ENCODE results near the gene MYCT1.
A peak's percentile ranks its signal among the peaks of the same experiment; 100 is the strongest.
"Not testable (repeated sequence)": the region's sequence is repeated elsewhere in the genome, so short reads cannot be mapped to it uniquely, and the experiment has no call there.

Gene MYCT1

GRCh38 chr6:152680879-152681517 is 16.7 kb upstream of the MYCT1 start:
- Histone ChIP-seq H2BK120ac (ENCODE audit: low read depth, low read length) (no peak overlapping the region), H2AK5ac (ENCODE audit: low read depth, low read length) (no peak overlapping the region), H3K18ac (ENCODE audit: low read length) (no peak overlapping the region), H2AFZ (ENCODE audit: low read length) (no peak overlapping the region), H3K4ac (ENCODE audit: low read length) (no peak overlapping the region), H3K4me2 (ENCODE audit: insufficient read depth, low read length, poor library complexity, severe bottlenecking) (no peak overlapping the region), H2BK12ac (ENCODE audit: low read length) (no peak overlapping the region), H3K4me3 (ENCODE audit: low read length in 2 of 2) (no peak overlapping the region), H3K14ac (ENCODE audit: low read length) (no peak overlapping the region), H3K36me3 (replicated peaks in 1 of 2; ENCODE audit: control insufficient read depth in 2 of 2, insufficient read depth in 2 of 2, low read length in 2 of 2) (no peaks in the 10 kb centered on the region), H3K4me1 (ENCODE audit: control insufficient read depth in 2 of 2, insufficient read depth in 1 of 2, low read depth in 1 of 2, low read length in 2 of 2) (peaks cover 0 to 3% of the 10 kb centered on the region in 2 donors), H2BK15ac (ENCODE audit: low read length) (no peak overlapping the region), H3K9me3 (replicated peaks in 1 of 2; ENCODE audit: control insufficient read depth in 2 of 2, insufficient read depth in 1 of 2, low read depth in 1 of 2, low read length in 2 of 2) (no peaks in the 10 kb centered on the region), H2BK5ac (ENCODE audit: low read length) (no peak overlapping the region), H3K27me3 (ENCODE audit: control insufficient read depth in 3 of 3, insufficient read depth in 3 of 3, low read depth in 1 of 3, low read length in 3 of 3) (no peaks in the 10 kb centered on the region), H4K8ac (ENCODE audit: low read depth, low read length) (no peak overlapping the region), H3K23ac (ENCODE audit: low read depth, low read length, poor library complexity) (no peak overlapping the region), H3K79me1 (ENCODE audit: low read depth, low read length) (no peaks in the 10 kb centered on the region), H4K91ac (ENCODE audit: low read depth, low read length, poor library complexity) (no peak overlapping the region), H3K27ac (replicated peaks; ENCODE audit: low read length) (no peak overlapping the region), H3K9ac (ENCODE audit: low read depth, low read length, poor library complexity) (no peak overlapping the region)
- DNase-seq (ENCODE audit: low spot score): no peak
- no CpG with 5 or more reads among the region's 3 CpGs for WGBS, 2 donors (ENCODE audit: extremely low coverage in 2 of 2, insufficient read length in 2 of 2, insufficient replicate concordance in 1 of 2)

- H3K9ac ChIP-seq (ENCODE audit: low read depth, low read length, poor library complexity): no peak overlapping the region
- no peak overlapping the region for H3K18ac ChIP-seq (ENCODE audit: low read length)
- no peak overlapping the region for H3K4me2 ChIP-seq (ENCODE audit: insufficient read depth, low read length, poor library complexity, severe bottlenecking)
- no peak overlapping the region for H3K27ac ChIP-seq (replicated peaks; ENCODE audit: low read length)
- WGBS, 2 donors (ENCODE audit: extremely low coverage in 2 of 2, insufficient read length in 2 of 2, insufficient replicate concordance in 1 of 2): no CpG with 5 or more reads among the region's 8 CpGs
- H3K4ac ChIP-seq (ENCODE audit: low read length): no peak overlapping the region
- H2BK12ac ChIP-seq (ENCODE audit: low read length): no peak overlapping the region
- no peak overlapping the region for H3K4me3 ChIP-seq (ENCODE audit: low read length in 2 of 2)
- no peak overlapping the region for H2AK5ac ChIP-seq (ENCODE audit: low read depth, low read length)
- H2BK120ac ChIP-seq (ENCODE audit: low read depth, low read length): no peak overlapping the region
- H2BK15ac ChIP-seq (ENCODE audit: low read length): no peak overlapping the region
- DNase-seq (ENCODE audit: low spot score): no peak
- H4K91ac ChIP-seq (ENCODE audit: low read depth, low read length, poor library complexity): no peak overlapping the region
- no peaks in the 10 kb centered on the region for H3K79me1 ChIP-seq (ENCODE audit: low read depth, low read length)
- no peaks in the 10 kb centered on the region for H3K27me3 ChIP-seq (ENCODE audit: control insufficient read depth in 3 of 3, insufficient read depth in 3 of 3, low read depth in 1 of 3, low read length in 3 of 3)
- no peak overlapping the region for H3K23ac ChIP-seq (ENCODE audit: low read depth, low read length, poor library complexity)
- H4K8ac ChIP-seq (ENCODE audit: low read depth, low read length): no peak overlapping the region
- H2AFZ ChIP-seq (ENCODE audit: low read length): no peak overlapping the region
- peaks cover 0 to 3% of the 10 kb centered on the region in 2 donors for H3K4me1 ChIP-seq (ENCODE audit: control insufficient read depth in 2 of 2, insufficient read depth in 1 of 2, low read depth in 1 of 2, low read length in 2 of 2)
- H2BK5ac ChIP-seq (ENCODE audit: low read length): no peak overlapping the region
- H3K14ac ChIP-seq (ENCODE audit: low read length): no peak overlapping the region
- H3K9me3 ChIP-seq (replicated peaks in 1 of 2; ENCODE audit: control insufficient read depth in 2 of 2, insufficient read depth in 1 of 2, low read depth in 1 of 2, low read length in 2 of 2): no peaks in the 10 kb centered on the region
- H3K36me3 ChIP-seq (replicated peaks in 1 of 2; ENCODE audit: control insufficient read depth in 2 of 2, insufficient read depth in 2 of 2, low read length in 2 of 2): no peaks in the 10 kb centered on the region
Observed at GRCh38 chr6:152682141-152682540, 15.6 kb upstream of the MYCT1 start.

GRCh38 chr6:152682935-152683334 is 14.8 kb upstream of the MYCT1 start:
- not testable (repeated sequence) for H3K27me3 ChIP-seq (ENCODE audit: control insufficient read depth in 3 of 3, insufficient read depth in 3 of 3, low read depth in 1 of 3, low read length in 3 of 3); H2BK12ac ChIP-seq (ENCODE audit: low read length); H3K18ac ChIP-seq (ENCODE audit: low read length); H3K23ac ChIP-seq (ENCODE audit: low read depth, low read length, poor library complexity); H3K4ac ChIP-seq (ENCODE audit: low read length); H3K79me1 ChIP-seq (ENCODE audit: low read depth, low read length); H4K91ac ChIP-seq (ENCODE audit: low read depth, low read length, poor library complexity); H2BK5ac ChIP-seq (ENCODE audit: low read length); H2BK15ac ChIP-seq (ENCODE audit: low read length); H3K14ac ChIP-seq (ENCODE audit: low read length); H3K4me3 ChIP-seq (ENCODE audit: low read length in 2 of 2); DNase-seq (ENCODE audit: low spot score); H2BK120ac ChIP-seq (ENCODE audit: low read depth, low read length); H4K8ac ChIP-seq (ENCODE audit: low read depth, low read length); H3K9me3 ChIP-seq (replicated peaks in 1 of 2; ENCODE audit: control insufficient read depth in 2 of 2, insufficient read depth in 1 of 2, low read depth in 1 of 2, low read length in 2 of 2); H3K4me2 ChIP-seq (ENCODE audit: insufficient read depth, low read length, poor library complexity, severe bottlenecking); H3K4me1 ChIP-seq (ENCODE audit: control insufficient read depth in 2 of 2, insufficient read depth in 1 of 2, low read depth in 1 of 2, low read length in 2 of 2); H3K36me3 ChIP-seq (replicated peaks in 1 of 2; ENCODE audit: control insufficient read depth in 2 of 2, insufficient read depth in 2 of 2, low read length in 2 of 2); H3K9ac ChIP-seq (ENCODE audit: low read depth, low read length, poor library complexity); H2AK5ac ChIP-seq (ENCODE audit: low read depth, low read length); H2AFZ ChIP-seq (ENCODE audit: low read length); H3K27ac ChIP-seq (replicated peaks; ENCODE audit: low read length)
- no CpG with 5 or more reads among the region's 8 CpGs for WGBS, 2 donors (ENCODE audit: extremely low coverage in 2 of 2, insufficient read length in 2 of 2, insufficient replicate concordance in 1 of 2)

GRCh38 chr6:152685819-152686218 is 11.9 kb upstream of the MYCT1 start:
- no peak overlapping the region for H2BK12ac ChIP-seq (ENCODE audit: low read length)
- no peaks in the 10 kb centered on the region for H3K27me3 ChIP-seq (ENCODE audit: control insufficient read depth in 3 of 3, insufficient read depth in 3 of 3, low read depth in 1 of 3, low read length in 3 of 3)
- no peak overlapping the region for H3K4me3 ChIP-seq (ENCODE audit: low read length in 2 of 2)
- peaks cover 0 to 3% of the 10 kb centered on the region in 2 donors for H3K4me1 ChIP-seq (ENCODE audit: control insufficient read depth in 2 of 2, insufficient read depth in 1 of 2, low read depth in 1 of 2, low read length in 2 of 2)
- H3K14ac ChIP-seq (ENCODE audit: low read length): peak overlapping the region; percentile 8
- no peak overlapping the region for H3K4ac ChIP-seq (ENCODE audit: low read length)
- DNase-seq (ENCODE audit: low spot score): no peak
- no peak overlapping the region for H3K23ac ChIP-seq (ENCODE audit: low read depth, low read length, poor library complexity)
- no peak overlapping the region for H3K27ac ChIP-seq (replicated peaks; ENCODE audit: low read length)
- H2AK5ac ChIP-seq (ENCODE audit: low read depth, low read length): no peak overlapping the region
- no peak overlapping the region for H2AFZ ChIP-seq (ENCODE audit: low read length)
- H4K91ac ChIP-seq (ENCODE audit: low read depth, low read length, poor library complexity): no peak overlapping the region
- no peak overlapping the region for H2BK5ac ChIP-seq (ENCODE audit: low read length)
- H2BK120ac ChIP-seq (ENCODE audit: low read depth, low read length): no peak overlapping the region
- H3K79me1 ChIP-seq (ENCODE audit: low read depth, low read length): no peaks in the 10 kb centered on the region
- H3K36me3 ChIP-seq (replicated peaks in 1 of 2; ENCODE audit: control insufficient read depth in 2 of 2, insufficient read depth in 2 of 2, low read length in 2 of 2): no peaks in the 10 kb centered on the region
- H3K9ac ChIP-seq (ENCODE audit: low read depth, low read length, poor library complexity): no peak overlapping the region
- H3K4me2 ChIP-seq (ENCODE audit: insufficient read depth, low read length, poor library complexity, severe bottlenecking): no peak overlapping the region
- H2BK15ac ChIP-seq (ENCODE audit: low read length): no peak overlapping the region
- H3K18ac ChIP-seq (ENCODE audit: low read length): peak overlapping the region; percentile 57
- no peak overlapping the region for H4K8ac ChIP-seq (ENCODE audit: low read depth, low read length)
- WGBS, 2 donors (ENCODE audit: extremely low coverage in 2 of 2, insufficient read length in 2 of 2, insufficient replicate concordance in 1 of 2): 100% methylated on average over 2 of the region's 12 CpGs
- no peaks in the 10 kb centered on the region for H3K9me3 ChIP-seq (replicated peaks in 1 of 2; ENCODE audit: control insufficient read depth in 2 of 2, insufficient read depth in 1 of 2, low read depth in 1 of 2, low read length in 2 of 2)
